GM21717 (cell line): Measurements from ENCODE around the gene GPR85.
"Not testable (repeated sequence)": the region's sequence is repeated elsewhere in the genome, so short reads cannot be mapped to it uniquely, and the experiment has no call there.

Source experiments
- ATAC-seq: cut with Tn5 transposase; IDR thresholded peaks from one replicate; pipeline ENCODE4 v1.9.1; 2021; ENCODE audit warnings: mild to moderate bottlenecking, moderate library complexity; ENCODE audit not compliant: unreplicated experiment

Gene GPR85

GRCh38 chr7:113086431-113086888, at the start of gene GPR85:
Gene GPR85, minus strand, starts transcription at chr7:113086827. Its CDS starts 2,106 bp downstream, at chr7:113084721.
- peak; percentile 73 for ATAC-seq

GRCh38 chr7:113134025-113134424, 47.4 kb upstream of the GPR85 start:
- ATAC-seq: no peak

GRCh38 chr7:113131367-113131766, 44.7 kb upstream of the GPR85 start:
- ATAC-seq: no peak

- no peak for ATAC-seq
These were observed 41.4 kb upstream of the GPR85 start for GRCh38 chr7:113128031-113128430.

- no peak for ATAC-seq
These were observed 39.1 kb upstream of the GPR85 start for GRCh38 chr7:113125728-113126127.

- ATAC-seq: no peak
These were observed 36.1 kb upstream of the GPR85 start for GRCh38 chr7:113122744-113123143.

GRCh38 chr7:113120647-113121046, 34.0 kb upstream of the GPR85 start:
- ATAC-seq: no peak

- ATAC-seq: no peak
These were observed 32.8 kb upstream of the GPR85 start for GRCh38 chr7:113119429-113119828.

- ATAC-seq: peak; percentile 100
These were observed 31.7 kb upstream of the GPR85 start, which contains the start of gene SMIM30 for GRCh38 chr7:113118074-113118959. Gene SMIM30, minus strand, starts transcription at chr7:113118554. Its CDS starts 976 bp downstream, at chr7:113117578.

GRCh38 chr7:113117374-113117774, 30.7 kb upstream of the GPR85 start:
- ATAC-seq: not testable (repeated sequence)

- no peak for ATAC-seq
These were observed 27.3 kb upstream of the GPR85 start for GRCh38 chr7:113113912-113114311.

- ATAC-seq: no peak
These were observed 23.1 kb upstream of the GPR85 start for GRCh38 chr7:113109718-113110117.

GRCh38 chr7:113100121-113100603, 13.5 kb upstream of the GPR85 start:
- ATAC-seq: no peak

GRCh38 chr7:113099284-113099919, 12.8 kb upstream of the GPR85 start:
- ATAC-seq: no peak

- ATAC-seq: no peak
These were observed 8.1 kb upstream of the GPR85 start for GRCh38 chr7:113094517-113095249.

- no peak for ATAC-seq
These were observed 6.9 kb upstream of the GPR85 start for GRCh38 chr7:113093561-113093960.

GRCh38 chr7:113092762-113093161, 6.1 kb upstream of the GPR85 start:
- ATAC-seq: no peak

- ATAC-seq: no peak
These were observed 708 bp upstream of the GPR85 start for GRCh38 chr7:113087071-113087998.

GRCh38 chr7:113085781-113086390, 741 bp downstream of the GPR85 start:
- ATAC-seq: no peak
